ENCODE data around the gene TFF1.

Gene TFF1

GRCh38 chr21:42388740-42389448 is 22.6 kb upstream of the TFF1 start:
- H3K36me3 ChIP-seq, result no peaks in the 10 kb centered on the region
- H3K27me3 ChIP-seq, result peaks cover 0 to 56% of the 10 kb centered on the region in 2 donors
- no peak overlapping the region for H3K27ac ChIP-seq
- TF ChIP-seq CTCF (IDR thresholded peaks at IDR 0.05), result no peak
- no peaks in the 10 kb centered on the region for H3K9me3 ChIP-seq
- peaks cover 0 to 5% (median 0%) of the 10 kb centered on the region in 4 donors for H3K4me1 ChIP-seq
- intact Hi-C loops (cut with DNase I; ENCODE audit: low total_unique reads), result no loop called here
- DNase-seq, result no peak
- no peak overlapping the region for H3K4me3 ChIP-seq

GRCh38 chr21:42387843-42388340 is 21.6 kb upstream of the TFF1 start:
- Histone ChIP-seq H3K4me1 (peaks cover 0 to 5% (median 0%) of the 10 kb centered on the region in 4 donors), H3K36me3 (no peaks in the 10 kb centered on the region), H3K4me3 (no peak overlapping the region), H3K27me3 (peaks cover 0 to 63% of the 10 kb centered on the region in 2 donors), H3K27ac (no peak overlapping the region), H3K9me3 (no peaks in the 10 kb centered on the region)
- no peak for TF ChIP-seq CTCF (IDR thresholded peaks at IDR 0.05)
- DNase-seq, result no peak
- intact Hi-C loops (cut with DNase I; ENCODE audit: low total_unique reads), result no loop called here

GRCh38 chr21:42387164-42387563 is 20.8 kb upstream of the TFF1 start:
- intact Hi-C loops (cut with DNase I; ENCODE audit: low total_unique reads), result no loop called here
- peaks cover 0 to 60% of the 10 kb centered on the region in 2 donors for H3K27me3 ChIP-seq
- no peak for TF ChIP-seq CTCF (IDR thresholded peaks at IDR 0.05)
- peaks cover 0 to 5% (median 0%) of the 10 kb centered on the region in 4 donors for H3K4me1 ChIP-seq
- DNase-seq, result no peak
- H3K27ac ChIP-seq, result no peak overlapping the region
- no peak overlapping the region for H3K4me3 ChIP-seq
- H3K9me3 ChIP-seq, result peaks cover 0 to 6% (median 2%) of the 10 kb centered on the region in 3 donors
- no peaks in the 10 kb centered on the region for H3K36me3 ChIP-seq

- intact Hi-C loops (cut with DNase I; ENCODE audit: low total_unique reads), result no loop called here
- peaks cover 0 to 50% of the 10 kb centered on the region in 2 donors for H3K27me3 ChIP-seq
- H3K4me1 ChIP-seq, result peaks cover 0 to 5% (median 0%) of the 10 kb centered on the region in 4 donors
- TF ChIP-seq CTCF (IDR thresholded peaks at IDR 0.05), result no peak
- no peak overlapping the region for H3K4me3 ChIP-seq
- peaks cover 0 to 16% (median 12%) of the 10 kb centered on the region in 3 donors for H3K9me3 ChIP-seq
- DNase-seq, result no peak
- no peaks in the 10 kb centered on the region for H3K36me3 ChIP-seq
- no peak overlapping the region for H3K27ac ChIP-seq
Observed at GRCh38 chr21:42386034-42386591, 19.8 kb upstream of the TFF1 start.

GRCh38 chr21:42385619-42386018 is 19.3 kb upstream of the TFF1 start:
- Histone ChIP-seq H3K27ac (no peak overlapping the region), H3K4me3 (no peak overlapping the region), H3K27me3 (peaks cover 0 to 46% of the 10 kb centered on the region in 2 donors), H3K4me1 (peaks cover 0 to 5% (median 0%) of the 10 kb centered on the region in 4 donors), H3K9me3 (peaks cover 0 to 16% (median 15%) of the 10 kb centered on the region in 3 donors), H3K36me3 (no peaks in the 10 kb centered on the region)
- no peak for TF ChIP-seq CTCF (IDR thresholded peaks at IDR 0.05)
- intact Hi-C loops (cut with DNase I; ENCODE audit: low total_unique reads), result no loop called here
- DNase-seq, result no peak

Data from tibial artery (tissue), 4 donors.